GM23338 (cell line): ENCODE measurements around the gene ZNF488. TPM values are rescaled to one million over a fixed set of nuclear protein-coding genes. Genes with fewer than 3 reads are reported as not detected.
A peak's percentile ranks its signal among the peaks of the same experiment; 100 is the strongest.

ENCODE experiments used
- ATAC-seq: fragments of 200-7000 bp; cut with Tn5 transposase; 3 replicates; pipeline ENCODE4 v1.9.1; 2020
- DNase-seq: peaks from one replicate; pipeline ENCODE4 v3.0.0-alpha.2; 2015; ENCODE audit warnings: low spot score
- H2AFZ ChIP-seq: fragments of 200-600 bp; sonication (generic); 2 replicates; pipeline ENCODE4 v1.8.0; 2016; ENCODE audit warnings: antibody characterized with exemption, mild to moderate bottlenecking, moderate library complexity
- H3F3A ChIP-seq: fragments of 200-600 bp; sonication (generic); replicated peaks from 2 replicates; pipeline ENCODE4 v1.8.0; 2017; ENCODE audit warnings: antibody characterized with exemption, mixed run types, low read depth
- H3K27ac ChIP-seq: fragments of 200-600 bp; sonication (generic); 2 replicates; pipeline ENCODE4 v1.6.1; 2016; ENCODE audit warnings: low read depth
- H3K27me3 ChIP-seq: fragments of 200-600 bp; sonication (generic); 2 replicates; pipeline ENCODE4 v1.8.0; 2016; ENCODE audit warnings: mild to moderate bottlenecking, mixed run types, moderate library complexity; ENCODE audit not compliant: insufficient read depth
- H3K36me3 ChIP-seq: fragments of 200-600 bp; sonication (generic); 2 replicates; pipeline ENCODE4 v1.8.0; 2016; ENCODE audit warnings: mild to moderate bottlenecking; ENCODE audit not compliant: insufficient read depth
- H3K4me1 ChIP-seq: fragments of 200-600 bp; sonication (generic); 2 replicates; pipeline ENCODE4 v1.8.0; 2016; ENCODE audit warnings: mild to moderate bottlenecking, moderate library complexity; ENCODE audit not compliant: insufficient read depth
- H3K4me2 ChIP-seq: fragments of 200-600 bp; sonication (generic); 2 replicates; pipeline ENCODE4 v1.7.1; 2017; ENCODE audit warnings: mixed run types
- H3K4me3 ChIP-seq: fragments of 200-600 bp; sonication (generic); 2 replicates; pipeline ENCODE4 v1.6.1; 2016; ENCODE audit warnings: mixed run types
- H3K79me2 ChIP-seq: fragments of 200-600 bp; sonication (generic); replicated peaks from 2 replicates; pipeline ENCODE4 v1.8.0; 2017; ENCODE audit warnings: mild to moderate bottlenecking; ENCODE audit not compliant: insufficient read depth
- H3K9me2 ChIP-seq: fragments of 200-600 bp; sonication (generic); 2 replicates; pipeline ENCODE4 v1.8.0; 2017; ENCODE audit not compliant: insufficient read depth
- H4K20me1 ChIP-seq: fragments of 200-600 bp; sonication (generic); replicated peaks from 2 replicates; pipeline ENCODE4 v1.8.0; 2017; ENCODE audit warnings: mild to moderate bottlenecking; ENCODE audit not compliant: insufficient read depth
- H3K27ac Mint-ChIP-seq: 2 replicates; pipeline ENCODE4 v1.8.0; 2020; ENCODE audit warnings: inconsistent platforms, mild to moderate bottlenecking, moderate library complexity, mixed read lengths
- H3K27me3 Mint-ChIP-seq: 3 replicates; pipeline ENCODE4 v1.8.0; 2022; ENCODE audit warnings: low read depth, mild to moderate bottlenecking, moderate library complexity, mixed read lengths, inconsistent platforms; ENCODE audit not compliant: insufficient read depth, poor library complexity
- H3K36me3 Mint-ChIP-seq: 3 replicates; pipeline ENCODE4 v1.8.0; 2021; ENCODE audit warnings: low read depth, mild to moderate bottlenecking, inconsistent platforms, moderate library complexity, mixed read lengths
- H3K4me1 Mint-ChIP-seq: 3 replicates; pipeline ENCODE4 v1.8.0; 2020; ENCODE audit warnings: mild to moderate bottlenecking, inconsistent platforms, mixed read lengths
- H3K4me3 Mint-ChIP-seq: 3 replicates; pipeline ENCODE4 v1.8.0; 2021; ENCODE audit warnings: moderate library complexity, mild to moderate bottlenecking, inconsistent platforms, mixed read lengths
- H3K9me3 Mint-ChIP-seq: 3 replicates; pipeline ENCODE4 v1.8.0; 2020; ENCODE audit warnings: moderate library complexity, mild to moderate bottlenecking, inconsistent platforms, mixed read lengths
- CREB1 ChIP-seq: fragments of 250-450 bp; sonication (Bioruptor Pico); IDR thresholded peaks from 2 replicates; pipeline ENCODE4 v1.5.0; 2020; ENCODE audit warnings: low read depth, mild to moderate bottlenecking, moderate library complexity
- EZH2 ChIP-seq: fragments of 200-600 bp; sonication (generic); IDR thresholded peaks from one replicate; pipeline ENCODE4 v1.8.0; 2017; ENCODE audit warnings: antibody characterized with exemption, mild to moderate bottlenecking, low read depth; ENCODE audit not compliant: unreplicated experiment
- EZH2phosphoT487 ChIP-seq: fragments of 200-600 bp; sonication (generic); IDR thresholded peaks from one replicate; pipeline ENCODE4 v1.8.1; 2018; ENCODE audit warnings: antibody characterized with exemption; ENCODE audit not compliant: unreplicated experiment
- JUNB ChIP-seq: IDR thresholded peaks from one replicate; pipeline ENCODE4 v1.6.1; 2016; ENCODE audit warnings: antibody characterized with exemption; ENCODE audit not compliant: unreplicated experiment
- NANOG ChIP-seq: IDR thresholded peaks from 2 replicates; pipeline ENCODE4 v1.6.1; 2016; ENCODE audit warnings: antibody characterized with exemption, borderline replicate concordance
- POLR2AphosphoS5 ChIP-seq: IDR thresholded peaks from 2 replicates; pipeline ENCODE4 v1.6.1; 2016; ENCODE audit warnings: antibody characterized with exemption, low read depth
- STAT1 ChIP-seq: IDR thresholded peaks from one replicate; pipeline ENCODE4 v1.6.1; 2016; ENCODE audit warnings: antibody characterized with exemption; ENCODE audit not compliant: unreplicated experiment
- ZNF114 ChIP-seq: fragments of 250-450 bp; sonication (Bioruptor Pico); IDR thresholded peaks from 2 replicates; pipeline ENCODE4 v1.5.0; 2020; ENCODE audit warnings: mild to moderate bottlenecking, moderate library complexity
- ZNF331 ChIP-seq: fragments of 250-450 bp; sonication (Bioruptor Pico); IDR thresholded peaks from 2 replicates; pipeline ENCODE4 v1.5.0; 2020; ENCODE audit warnings: low read depth, mild to moderate bottlenecking, moderate library complexity
- polyA plus RNA-seq: library from polyadenylated mRNA; unstranded; fragments of >200 nt; fragmentation: Nextera tagmentation; extraction: Ambion mirVana; gene quantifications from 2 replicates; pipeline ENCODE4 v1.2.1, GENCODE V29; 2016
- total RNA-seq: library from RNA; depleted of rRNA; stranded (reverse); fragments of >200 nt; shearing (Covaris generic); gene quantifications from 2 replicates; pipeline ENCODE4 v1.2.3, GENCODE V29; 2014
- TF ChIP-seq, protein P1 (sequence below), 2 experiments: fragments of 200-600 bp in 1 of 2; sonication (generic) in 1 of 2; conservative IDR thresholded peaks; 2 replicates each; pipeline versions ENCODE4 v1.5.1 to v1.6.1; 2016 to 2017; ENCODE audit warnings: antibody characterized with exemption in 2 of 2, low read depth in 2 of 2, mild to moderate bottlenecking in 2 of 2, moderate library complexity in 1 of 2
- TF ChIP-seq, protein P2 (sequence below): IDR thresholded peaks from 2 replicates; pipeline ENCODE4 v1.6.1; 2016; ENCODE audit warnings: antibody characterized with exemption
- TF ChIP-seq, protein P3 (sequence below): fragments of 250-450 bp; sonication (Bioruptor Pico); IDR thresholded peaks from 2 replicates; pipeline ENCODE4 v1.5.0; 2020; ENCODE audit warnings: mild to moderate bottlenecking, moderate library complexity
- TF ChIP-seq, protein P4 (sequence below): IDR thresholded peaks from one replicate; pipeline ENCODE4 v1.6.1; 2018; ENCODE audit warnings: antibody characterized with exemption; ENCODE audit not compliant: unreplicated experiment

ZNF488 gene
- total and polyA plus RNA-seq, 2 experiments from 2014 or later = 2.5 to 5.2 TPM

DNA sequence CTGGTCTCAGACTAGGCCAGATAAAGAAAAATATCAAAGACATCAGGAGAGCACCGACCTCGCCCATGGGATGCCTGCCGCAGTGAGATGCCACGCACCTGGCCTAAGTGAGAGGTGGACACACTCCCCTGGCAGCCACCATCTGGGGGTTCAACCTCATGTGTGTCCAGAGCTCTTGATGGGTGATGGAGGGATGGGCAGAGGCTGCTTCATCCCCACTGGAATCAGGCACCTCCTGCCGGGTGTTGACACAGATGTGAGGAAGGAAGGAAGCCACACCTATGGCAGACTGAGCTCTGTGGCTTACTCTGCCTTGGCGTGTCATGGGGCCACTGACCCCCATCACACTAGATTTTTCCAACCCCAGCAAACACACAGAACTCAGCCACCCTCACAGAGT is 11.4 kb downstream of the ZNF488 start:
- H3K4me2 ChIP-seq = peak overlapping the region; percentile 26; the same call in 1 of the 2 replicates
- H3K27ac ChIP-seq = no peak overlapping the region
- H3K4me1 Mint-ChIP-seq = peaks cover 33% of the 10 kb centered on the region
- no peaks in the 10 kb centered on the region for H3K27me3 ChIP-seq
- peak overlapping the region; percentile 25; the same call in 1 of the 2 replicates for H3K27ac Mint-ChIP-seq
- no peaks in the 10 kb centered on the region for H3K9me2 ChIP-seq
- H3K79me2 ChIP-seq = no peaks in the 10 kb centered on the region
- H3K4me3 Mint-ChIP-seq = no peak overlapping the region
- no peaks in the 10 kb centered on the region for H4K20me1 ChIP-seq
- no peak for DNase-seq
- TF ChIP-seq EZH2 (no peak), ZNF114 (CRISPR knock-in tag) (no peak), POLR2AphosphoS5 (no peak), EZH2phosphoT487 (no peak), JUNB (no peak), CREB1 (CRISPR knock-in tag) (no peak), NANOG (no peak), ZNF331 (no peak), STAT1 (no peak)
- TF ChIP-seq, protein P1, sequence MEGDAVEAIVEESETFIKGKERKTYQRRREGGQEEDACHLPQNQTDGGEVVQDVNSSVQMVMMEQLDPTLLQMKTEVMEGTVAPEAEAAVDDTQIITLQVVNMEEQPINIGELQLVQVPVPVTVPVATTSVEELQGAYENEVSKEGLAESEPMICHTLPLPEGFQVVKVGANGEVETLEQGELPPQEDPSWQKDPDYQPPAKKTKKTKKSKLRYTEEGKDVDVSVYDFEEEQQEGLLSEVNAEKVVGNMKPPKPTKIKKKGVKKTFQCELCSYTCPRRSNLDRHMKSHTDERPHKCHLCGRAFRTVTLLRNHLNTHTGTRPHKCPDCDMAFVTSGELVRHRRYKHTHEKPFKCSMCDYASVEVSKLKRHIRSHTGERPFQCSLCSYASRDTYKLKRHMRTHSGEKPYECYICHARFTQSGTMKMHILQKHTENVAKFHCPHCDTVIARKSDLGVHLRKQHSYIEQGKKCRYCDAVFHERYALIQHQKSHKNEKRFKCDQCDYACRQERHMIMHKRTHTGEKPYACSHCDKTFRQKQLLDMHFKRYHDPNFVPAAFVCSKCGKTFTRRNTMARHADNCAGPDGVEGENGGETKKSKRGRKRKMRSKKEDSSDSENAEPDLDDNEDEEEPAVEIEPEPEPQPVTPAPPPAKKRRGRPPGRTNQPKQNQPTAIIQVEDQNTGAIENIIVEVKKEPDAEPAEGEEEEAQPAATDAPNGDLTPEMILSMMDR (conservative IDR thresholded peaks at IDR 0.05; ENCODE audit: low read depth in 2 of 2) = no peak
- TF ChIP-seq, protein P2, sequence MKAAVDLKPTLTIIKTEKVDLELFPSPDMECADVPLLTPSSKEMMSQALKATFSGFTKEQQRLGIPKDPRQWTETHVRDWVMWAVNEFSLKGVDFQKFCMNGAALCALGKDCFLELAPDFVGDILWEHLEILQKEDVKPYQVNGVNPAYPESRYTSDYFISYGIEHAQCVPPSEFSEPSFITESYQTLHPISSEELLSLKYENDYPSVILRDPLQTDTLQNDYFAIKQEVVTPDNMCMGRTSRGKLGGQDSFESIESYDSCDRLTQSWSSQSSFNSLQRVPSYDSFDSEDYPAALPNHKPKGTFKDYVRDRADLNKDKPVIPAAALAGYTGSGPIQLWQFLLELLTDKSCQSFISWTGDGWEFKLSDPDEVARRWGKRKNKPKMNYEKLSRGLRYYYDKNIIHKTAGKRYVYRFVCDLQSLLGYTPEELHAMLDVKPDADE = no peak
- TF ChIP-seq, protein P3, sequence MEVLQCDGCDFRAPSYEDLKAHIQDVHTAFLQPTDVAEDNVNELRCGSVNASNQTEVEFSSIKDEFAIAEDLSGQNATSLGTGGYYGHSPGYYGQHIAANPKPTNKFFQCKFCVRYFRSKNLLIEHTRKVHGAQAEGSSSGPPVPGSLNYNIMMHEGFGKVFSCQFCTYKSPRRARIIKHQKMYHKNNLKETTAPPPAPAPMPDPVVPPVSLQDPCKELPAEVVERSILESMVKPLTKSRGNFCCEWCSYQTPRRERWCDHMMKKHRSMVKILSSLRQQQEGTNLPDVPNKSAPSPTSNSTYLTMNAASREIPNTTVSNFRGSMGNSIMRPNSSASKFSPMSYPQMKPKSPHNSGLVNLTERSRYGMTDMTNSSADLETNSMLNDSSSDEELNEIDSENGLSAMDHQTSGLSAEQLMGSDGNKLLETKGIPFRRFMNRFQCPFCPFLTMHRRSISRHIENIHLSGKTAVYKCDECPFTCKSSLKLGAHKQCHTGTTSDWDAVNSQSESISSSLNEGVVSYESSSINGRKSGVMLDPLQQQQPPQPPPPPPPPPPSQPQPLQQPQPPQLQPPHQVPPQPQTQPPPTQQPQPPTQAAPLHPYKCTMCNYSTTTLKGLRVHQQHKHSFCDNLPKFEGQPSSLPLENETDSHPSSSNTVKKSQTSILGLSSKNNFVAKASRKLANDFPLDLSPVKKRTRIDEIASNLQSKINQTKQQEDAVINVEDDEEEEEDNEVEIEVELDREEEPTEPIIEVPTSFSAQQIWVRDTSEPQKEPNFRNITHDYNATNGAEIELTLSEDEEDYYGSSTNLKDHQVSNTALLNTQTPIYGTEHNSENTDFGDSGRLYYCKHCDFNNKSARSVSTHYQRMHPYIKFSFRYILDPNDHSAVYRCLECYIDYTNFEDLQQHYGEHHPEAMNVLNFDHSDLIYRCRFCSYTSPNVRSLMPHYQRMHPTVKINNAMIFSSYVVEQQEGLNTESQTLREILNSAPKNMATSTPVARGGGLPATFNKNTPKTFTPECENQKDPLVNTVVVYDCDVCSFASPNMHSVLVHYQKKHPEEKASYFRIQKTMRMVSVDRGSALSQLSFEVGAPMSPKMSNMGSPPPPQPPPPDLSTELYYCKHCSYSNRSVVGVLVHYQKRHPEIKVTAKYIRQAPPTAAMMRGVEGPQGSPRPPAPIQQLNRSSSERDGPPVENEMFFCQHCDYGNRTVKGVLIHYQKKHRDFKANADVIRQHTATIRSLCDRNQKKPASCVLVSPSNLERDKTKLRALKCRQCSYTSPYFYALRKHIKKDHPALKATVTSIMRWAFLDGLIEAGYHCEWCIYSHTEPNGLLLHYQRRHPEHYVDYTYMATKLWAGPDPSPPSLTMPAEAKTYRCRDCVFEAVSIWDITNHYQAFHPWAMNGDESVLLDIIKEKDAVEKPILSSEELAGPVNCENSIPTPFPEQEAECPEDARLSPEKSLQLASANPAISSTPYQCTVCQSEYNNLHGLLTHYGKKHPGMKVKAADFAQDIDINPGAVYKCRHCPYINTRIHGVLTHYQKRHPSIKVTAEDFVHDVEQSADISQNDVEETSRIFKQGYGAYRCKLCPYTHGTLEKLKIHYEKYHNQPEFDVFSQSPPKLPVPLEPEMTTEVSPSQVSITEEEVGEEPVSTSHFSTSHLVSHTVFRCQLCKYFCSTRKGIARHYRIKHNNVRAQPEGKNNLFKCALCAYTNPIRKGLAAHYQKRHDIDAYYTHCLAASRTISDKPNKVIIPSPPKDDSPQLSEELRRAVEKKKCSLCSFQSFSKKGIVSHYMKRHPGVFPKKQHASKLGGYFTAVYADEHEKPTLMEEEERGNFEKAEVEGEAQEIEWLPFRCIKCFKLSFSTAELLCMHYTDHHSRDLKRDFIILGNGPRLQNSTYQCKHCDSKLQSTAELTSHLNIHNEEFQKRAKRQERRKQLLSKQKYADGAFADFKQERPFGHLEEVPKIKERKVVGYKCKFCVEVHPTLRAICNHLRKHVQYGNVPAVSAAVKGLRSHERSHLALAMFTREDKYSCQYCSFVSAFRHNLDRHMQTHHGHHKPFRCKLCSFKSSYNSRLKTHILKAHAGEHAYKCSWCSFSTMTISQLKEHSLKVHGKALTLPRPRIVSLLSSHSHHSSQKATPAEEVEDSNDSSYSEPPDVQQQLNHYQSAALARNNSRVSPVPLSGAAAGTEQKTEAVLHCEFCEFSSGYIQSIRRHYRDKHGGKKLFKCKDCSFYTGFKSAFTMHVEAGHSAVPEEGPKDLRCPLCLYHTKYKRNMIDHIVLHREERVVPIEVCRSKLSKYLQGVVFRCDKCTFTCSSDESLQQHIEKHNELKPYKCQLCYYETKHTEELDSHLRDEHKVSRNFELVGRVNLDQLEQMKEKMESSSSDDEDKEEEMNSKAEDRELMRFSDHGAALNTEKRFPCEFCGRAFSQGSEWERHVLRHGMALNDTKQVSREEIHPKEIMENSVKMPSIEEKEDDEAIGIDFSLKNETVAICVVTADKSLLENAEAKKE (CRISPR knock-in tag) = no peak
- TF ChIP-seq, protein P4, sequence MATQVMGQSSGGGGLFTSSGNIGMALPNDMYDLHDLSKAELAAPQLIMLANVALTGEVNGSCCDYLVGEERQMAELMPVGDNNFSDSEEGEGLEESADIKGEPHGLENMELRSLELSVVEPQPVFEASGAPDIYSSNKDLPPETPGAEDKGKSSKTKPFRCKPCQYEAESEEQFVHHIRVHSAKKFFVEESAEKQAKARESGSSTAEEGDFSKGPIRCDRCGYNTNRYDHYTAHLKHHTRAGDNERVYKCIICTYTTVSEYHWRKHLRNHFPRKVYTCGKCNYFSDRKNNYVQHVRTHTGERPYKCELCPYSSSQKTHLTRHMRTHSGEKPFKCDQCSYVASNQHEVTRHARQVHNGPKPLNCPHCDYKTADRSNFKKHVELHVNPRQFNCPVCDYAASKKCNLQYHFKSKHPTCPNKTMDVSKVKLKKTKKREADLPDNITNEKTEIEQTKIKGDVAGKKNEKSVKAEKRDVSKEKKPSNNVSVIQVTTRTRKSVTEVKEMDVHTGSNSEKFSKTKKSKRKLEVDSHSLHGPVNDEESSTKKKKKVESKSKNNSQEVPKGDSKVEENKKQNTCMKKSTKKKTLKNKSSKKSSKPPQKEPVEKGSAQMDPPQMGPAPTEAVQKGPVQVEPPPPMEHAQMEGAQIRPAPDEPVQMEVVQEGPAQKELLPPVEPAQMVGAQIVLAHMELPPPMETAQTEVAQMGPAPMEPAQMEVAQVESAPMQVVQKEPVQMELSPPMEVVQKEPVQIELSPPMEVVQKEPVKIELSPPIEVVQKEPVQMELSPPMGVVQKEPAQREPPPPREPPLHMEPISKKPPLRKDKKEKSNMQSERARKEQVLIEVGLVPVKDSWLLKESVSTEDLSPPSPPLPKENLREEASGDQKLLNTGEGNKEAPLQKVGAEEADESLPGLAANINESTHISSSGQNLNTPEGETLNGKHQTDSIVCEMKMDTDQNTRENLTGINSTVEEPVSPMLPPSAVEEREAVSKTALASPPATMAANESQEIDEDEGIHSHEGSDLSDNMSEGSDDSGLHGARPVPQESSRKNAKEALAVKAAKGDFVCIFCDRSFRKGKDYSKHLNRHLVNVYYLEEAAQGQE = no peak
- H3K36me3 ChIP-seq = no peaks in the 10 kb centered on the region
- no peaks in the 10 kb centered on the region for H3K9me3 Mint-ChIP-seq
- no peak overlapping the region for H3K4me3 ChIP-seq
- H3K4me1 ChIP-seq = peaks cover 13% of the 10 kb centered on the region
- no peak overlapping the region for H2AFZ ChIP-seq
- peaks cover 6% of the 10 kb centered on the region for H3K27me3 Mint-ChIP-seq
- H3K36me3 Mint-ChIP-seq = no peaks in the 10 kb centered on the region; the same call in 2 of the 3 replicates
- ATAC-seq = peak; percentile 33
- H3F3A ChIP-seq = no peaks in the 10 kb centered on the region
